DOHH2 (cell line): ENCODE measurements around the gene CREB1.

ENCODE experiments used
- H3F3A ChIP-seq: fragments of 200-600 bp; sonication (generic), shearing (Covaris generic); 2 replicates; pipeline ENCODE4 v1.6.0; 2016; ENCODE audit warnings: antibody characterized with exemption, mild to moderate bottlenecking; ENCODE audit not compliant: control insufficient read depth, insufficient read depth
- H3K27ac ChIP-seq: fragments of 200-600 bp; sonication (generic); 2 replicates; pipeline ENCODE4 v1.5.1; 2014; ENCODE audit warnings: low read depth, mild to moderate bottlenecking, low read length, moderate library complexity
- H3K27me3 ChIP-seq: fragments of 200-600 bp; sonication (generic); 2 replicates; pipeline ENCODE4 v1.6.1; 2014; ENCODE audit warnings: mild to moderate bottlenecking, low read length, mixed read lengths; ENCODE audit not compliant: control insufficient read depth
- H3K36me3 ChIP-seq: fragments of 200-600 bp; sonication (generic); 2 replicates; pipeline ENCODE4 v1.6.1; 2014; ENCODE audit warnings: mild to moderate bottlenecking, low read length, moderate library complexity, mixed read lengths; ENCODE audit not compliant: control insufficient read depth
- H3K4me1 ChIP-seq: fragments of 200-600 bp; sonication (generic); 2 replicates; pipeline ENCODE4 v1.6.1; 2014; ENCODE audit warnings: mild to moderate bottlenecking, low read length, mixed read lengths; ENCODE audit not compliant: control insufficient read depth
- H3K4me2 ChIP-seq: fragments of 200-600 bp; sonication (generic); 2 replicates; pipeline ENCODE4 v1.6.0; 2014; ENCODE audit warnings: mild to moderate bottlenecking, low read length, moderate library complexity
- H3K4me3 ChIP-seq: fragments of 200-600 bp; sonication (generic); 2 replicates; pipeline ENCODE4 v1.5.1; 2014; ENCODE audit warnings: mild to moderate bottlenecking, low read length, mixed read lengths
- H3K79me2 ChIP-seq: fragments of 200-600 bp; sonication (generic); 2 replicates; pipeline ENCODE4 v1.6.1; 2014; ENCODE audit warnings: mild to moderate bottlenecking, low read length, mixed read lengths; ENCODE audit not compliant: control insufficient read depth
- H3K9me2 ChIP-seq: fragments of 200-600 bp; sonication (generic); replicated peaks from 2 replicates; pipeline ENCODE4 v1.6.1; 2014; ENCODE audit warnings: mild to moderate bottlenecking, low read length, mixed read lengths; ENCODE audit not compliant: control insufficient read depth
- H3K9me3 ChIP-seq: fragments of 200-600 bp; sonication (generic); 2 replicates; pipeline ENCODE4 v1.6.1; 2014; ENCODE audit warnings: antibody characterized with exemption, low read length, mixed read lengths; ENCODE audit not compliant: control insufficient read depth, insufficient read depth
- H4K20me1 ChIP-seq: fragments of 200-600 bp; sonication (generic); 2 replicates; pipeline ENCODE4 v1.6.0; 2014; ENCODE audit warnings: low read depth, mild to moderate bottlenecking, antibody characterized with exemption, low read length, moderate library complexity; ENCODE audit not compliant: control insufficient read depth, insufficient read depth
- EZH2phosphoT487 ChIP-seq: fragments of 200-600 bp; sonication (generic); IDR thresholded peaks from 2 replicates; pipeline ENCODE4 v1.6.1; 2017; ENCODE audit warnings: borderline replicate concordance, mild to moderate bottlenecking, antibody characterized with exemption, low read length, moderate library complexity, mixed read lengths
- TF ChIP-seq, protein P1 (sequence below): fragments of 200-600 bp; sonication (generic); IDR thresholded peaks from one replicate; pipeline ENCODE4 v1.5.1; 2014; ENCODE audit warnings: antibody characterized with exemption, mild to moderate bottlenecking, low read depth, low read length; ENCODE audit not compliant: poor library complexity, severe bottlenecking

The CREB1 gene

GRCh38 chr2:207530160-207531031 is 634 bp downstream of the CREB1 start:
- Histone ChIP-seq H3K27me3 (no peaks in the 10 kb centered on the region), H3K36me3 (peaks cover 31% of the 10 kb centered on the region), H3F3A (peaks cover 5% of the 10 kb centered on the region; the same call in 1 of the 2 replicates), H3K27ac (peak overlapping the region; percentile 88), H3K9me2 (no peaks in the 10 kb centered on the region), H3K4me2 (peak overlapping the region; percentile 74), H4K20me1 (peaks cover 3% of the 10 kb centered on the region; the same call in 1 of the 2 replicates), H3K9me3 (no peaks in the 10 kb centered on the region), H3K79me2 (peaks cover 57% of the 10 kb centered on the region), H3K4me1 (peaks cover 59% of the 10 kb centered on the region), H3K4me3 (peak overlapping the region; percentile 92)
- TF ChIP-seq, protein P1, sequence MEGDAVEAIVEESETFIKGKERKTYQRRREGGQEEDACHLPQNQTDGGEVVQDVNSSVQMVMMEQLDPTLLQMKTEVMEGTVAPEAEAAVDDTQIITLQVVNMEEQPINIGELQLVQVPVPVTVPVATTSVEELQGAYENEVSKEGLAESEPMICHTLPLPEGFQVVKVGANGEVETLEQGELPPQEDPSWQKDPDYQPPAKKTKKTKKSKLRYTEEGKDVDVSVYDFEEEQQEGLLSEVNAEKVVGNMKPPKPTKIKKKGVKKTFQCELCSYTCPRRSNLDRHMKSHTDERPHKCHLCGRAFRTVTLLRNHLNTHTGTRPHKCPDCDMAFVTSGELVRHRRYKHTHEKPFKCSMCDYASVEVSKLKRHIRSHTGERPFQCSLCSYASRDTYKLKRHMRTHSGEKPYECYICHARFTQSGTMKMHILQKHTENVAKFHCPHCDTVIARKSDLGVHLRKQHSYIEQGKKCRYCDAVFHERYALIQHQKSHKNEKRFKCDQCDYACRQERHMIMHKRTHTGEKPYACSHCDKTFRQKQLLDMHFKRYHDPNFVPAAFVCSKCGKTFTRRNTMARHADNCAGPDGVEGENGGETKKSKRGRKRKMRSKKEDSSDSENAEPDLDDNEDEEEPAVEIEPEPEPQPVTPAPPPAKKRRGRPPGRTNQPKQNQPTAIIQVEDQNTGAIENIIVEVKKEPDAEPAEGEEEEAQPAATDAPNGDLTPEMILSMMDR, result no peak
- no peak for TF ChIP-seq EZH2phosphoT487

GRCh38 chr2:207531032-207531952 is 1.5 kb downstream of the CREB1 start:
- Histone ChIP-seq H3K79me2 (peaks cover 66% of the 10 kb centered on the region), H3K9me2 (no peaks in the 10 kb centered on the region), H3K27ac (peak overlapping the region; percentile 81)

DNA sequence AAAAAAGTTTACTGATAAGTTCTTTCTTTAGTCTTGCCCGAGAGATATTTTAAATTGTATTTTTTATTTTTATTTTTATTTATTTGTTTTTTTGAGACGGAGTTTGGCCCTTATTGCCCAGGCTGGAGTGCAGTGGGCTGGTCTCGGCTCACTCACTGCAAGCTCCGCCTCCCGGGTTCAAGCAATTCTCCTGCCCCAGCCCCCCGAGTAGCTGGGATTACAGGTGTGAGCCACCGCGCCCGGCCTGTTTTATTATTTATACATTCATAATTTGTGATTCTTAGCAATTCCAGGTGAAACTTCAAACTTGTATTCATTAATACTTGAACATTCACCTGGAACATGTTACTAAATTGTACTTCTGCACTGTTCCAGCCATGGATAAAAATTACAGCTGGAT is 2.9 kb downstream of the CREB1 start:
- Histone ChIP-seq H3K79me2 (peaks cover 80% of the 10 kb centered on the region), H3F3A (peaks cover 5% of the 10 kb centered on the region; the same call in 1 of the 2 replicates), H3K4me3 (peak overlapping the region; percentile 22), H3K27ac (no peak overlapping the region), H3K9me3 (no peaks in the 10 kb centered on the region), H3K4me1 (peaks cover 54% of the 10 kb centered on the region), H3K27me3 (no peaks in the 10 kb centered on the region), H3K36me3 (peaks cover 41% of the 10 kb centered on the region), H4K20me1 (peaks cover 3% of the 10 kb centered on the region; the same call in 1 of the 2 replicates), H3K4me2 (peak overlapping the region; percentile 63), H3K9me2 (no peaks in the 10 kb centered on the region)
- no peak for TF ChIP-seq EZH2phosphoT487
- TF ChIP-seq, protein P1, result no peak

More at GRCh38 chr2:207531032-207531952, 1.5 kb downstream of the CREB1 start:
- Histone ChIP-seq H3K4me3 (peak overlapping the region; percentile 77), H3F3A (peaks cover 5% of the 10 kb centered on the region; the same call in 1 of the 2 replicates), H3K36me3 (peaks cover 37% of the 10 kb centered on the region), H3K4me1 (peaks cover 54% of the 10 kb centered on the region), H3K4me2 (peak overlapping the region; percentile 74), H3K9me3 (no peaks in the 10 kb centered on the region), H3K27me3 (no peaks in the 10 kb centered on the region), H4K20me1 (peaks cover 3% of the 10 kb centered on the region; the same call in 1 of the 2 replicates)
- TF ChIP-seq EZH2phosphoT487, result no peak
- TF ChIP-seq, protein P1, result no peak
